Measurements from ENCODE around the gene RTN4R.

GRCh38 chr22:20271114-20271994, 3.2 kb upstream of the RTN4R start:
- TF ChIP-seq MYC (IDR thresholded peaks at IDR 0.05; ENCODE audit: low read depth, low read length) (no peak), CTCF (IDR thresholded peaks at IDR 0.05; ENCODE audit: low read depth, low read length) (no peak), POLR2A (IDR thresholded peaks at IDR 0.05; ENCODE audit: extremely low read depth, insufficient read length) (no peak)

Measured in NB4 (cell line).